Hepatocyte (in vitro differentiated cells): Measurements from ENCODE around the gene ARHGAP12.

Experiments
- EZH2 ChIP-seq: fragments of 200-600 bp; sonication (generic); IDR thresholded peaks from 2 replicates; pipeline ENCODE4 v1.6.1; 2016; ENCODE audit warnings: antibody characterized with exemption, mild to moderate bottlenecking, borderline replicate concordance
- EZH2phosphoT487 ChIP-seq: fragments of 200-600 bp; sonication (generic); IDR thresholded peaks from one replicate; pipeline ENCODE4 v1.6.1; 2018; ENCODE audit warnings: antibody characterized with exemption, mild to moderate bottlenecking, low read depth, moderate library complexity; ENCODE audit not compliant: unreplicated experiment, severe bottlenecking
- TF ChIP-seq, protein P1 (sequence below): fragments of 200-600 bp; sonication (generic); IDR thresholded peaks from 2 replicates; pipeline ENCODE4 v1.5.1; 2016; ENCODE audit warnings: antibody characterized with exemption, mild to moderate bottlenecking; ENCODE audit not compliant: poor library complexity

DNA sequence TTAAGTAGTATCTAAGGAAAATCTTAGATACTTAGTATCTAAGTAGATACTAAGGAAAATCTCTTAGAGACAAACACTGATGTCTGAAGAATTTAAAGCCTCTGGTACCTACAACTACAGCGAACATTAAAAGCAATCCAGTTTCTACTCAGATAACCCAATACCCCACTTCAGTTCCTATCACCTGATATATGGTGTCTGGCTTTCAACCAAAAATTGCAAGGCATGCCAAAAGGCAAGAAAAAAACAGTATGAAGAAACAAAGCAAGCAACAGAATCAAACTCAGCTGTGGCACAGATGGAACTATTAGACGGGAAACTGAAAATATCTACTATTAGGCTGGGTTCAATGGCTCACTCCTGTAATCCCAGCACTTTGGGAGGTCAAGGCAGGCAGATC lies 31.1 kb downstream of the ARHGAP12 start:
- TF ChIP-seq, protein P1, sequence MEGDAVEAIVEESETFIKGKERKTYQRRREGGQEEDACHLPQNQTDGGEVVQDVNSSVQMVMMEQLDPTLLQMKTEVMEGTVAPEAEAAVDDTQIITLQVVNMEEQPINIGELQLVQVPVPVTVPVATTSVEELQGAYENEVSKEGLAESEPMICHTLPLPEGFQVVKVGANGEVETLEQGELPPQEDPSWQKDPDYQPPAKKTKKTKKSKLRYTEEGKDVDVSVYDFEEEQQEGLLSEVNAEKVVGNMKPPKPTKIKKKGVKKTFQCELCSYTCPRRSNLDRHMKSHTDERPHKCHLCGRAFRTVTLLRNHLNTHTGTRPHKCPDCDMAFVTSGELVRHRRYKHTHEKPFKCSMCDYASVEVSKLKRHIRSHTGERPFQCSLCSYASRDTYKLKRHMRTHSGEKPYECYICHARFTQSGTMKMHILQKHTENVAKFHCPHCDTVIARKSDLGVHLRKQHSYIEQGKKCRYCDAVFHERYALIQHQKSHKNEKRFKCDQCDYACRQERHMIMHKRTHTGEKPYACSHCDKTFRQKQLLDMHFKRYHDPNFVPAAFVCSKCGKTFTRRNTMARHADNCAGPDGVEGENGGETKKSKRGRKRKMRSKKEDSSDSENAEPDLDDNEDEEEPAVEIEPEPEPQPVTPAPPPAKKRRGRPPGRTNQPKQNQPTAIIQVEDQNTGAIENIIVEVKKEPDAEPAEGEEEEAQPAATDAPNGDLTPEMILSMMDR, result no peak
- TF ChIP-seq EZH2phosphoT487 (no peak), EZH2 (no peak)
